Rectal smooth muscle tissue (tissue), 1 donor: ENCODE results near the gene VPS11.
"Not testable (repeated sequence)": the region's sequence is repeated elsewhere in the genome, so short reads cannot be mapped to it uniquely, and the experiment has no call there.

Source experiments
- H3K27ac ChIP-seq: one replicate; pipeline ENCODE4 v1.7.0; 2013; ENCODE audit warnings: low read depth, low read length, inconsistent platforms
- H3K27me3 ChIP-seq: one replicate; pipeline ENCODE4 v1.7.0; 2013; ENCODE audit warnings: low read length; ENCODE audit not compliant: control insufficient read depth, insufficient read depth
- H3K36me3 ChIP-seq: one replicate; pipeline ENCODE4 v1.7.0; 2013; ENCODE audit warnings: low read length; ENCODE audit not compliant: control insufficient read depth, insufficient read depth
- H3K4me1 ChIP-seq: one replicate; pipeline ENCODE4 v1.7.0; 2013; ENCODE audit warnings: low read length; ENCODE audit not compliant: control insufficient read depth, insufficient read depth
- H3K4me3 ChIP-seq: one replicate; pipeline ENCODE4 v1.7.0; 2013; ENCODE audit warnings: low read length
- H3K9ac ChIP-seq: one replicate; pipeline ENCODE4 v1.7.0; 2013; ENCODE audit warnings: low read length

VPS11 gene

DNA sequence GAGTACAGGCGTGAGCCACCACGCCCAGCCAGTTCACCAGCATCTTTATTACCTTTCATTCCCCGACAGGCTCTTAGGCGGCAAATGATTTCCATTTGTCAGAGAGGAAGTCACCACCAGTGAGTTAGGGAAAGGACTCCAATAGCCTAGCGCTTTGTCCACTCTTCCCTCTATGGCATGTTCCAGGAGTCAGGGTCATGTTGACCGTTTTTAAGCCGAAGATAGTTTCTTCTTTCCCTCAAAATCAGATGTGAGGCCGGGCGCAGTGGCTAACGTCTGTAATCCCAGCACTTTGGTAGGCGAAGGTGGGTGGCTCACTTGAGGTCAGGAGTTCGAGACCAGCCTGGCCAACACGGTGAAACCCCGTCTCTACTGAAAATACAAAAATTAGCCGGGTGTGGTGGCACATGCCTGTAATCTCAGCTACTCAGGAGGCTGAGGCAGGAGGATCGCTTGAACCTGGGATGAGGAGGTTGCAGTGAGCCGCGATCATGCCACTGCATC lies 35.6 kb downstream of the VPS11 start:
- H3K4me1 ChIP-seq = peaks cover 23% of the 10 kb centered on the region
- H3K9ac ChIP-seq, H3K27me3 ChIP-seq, H3K36me3 ChIP-seq: not testable (repeated sequence)
- H3K4me3 ChIP-seq = peak overlapping the region; percentile 89
- peak overlapping the region; percentile 97 for H3K27ac ChIP-seq

GRCh38 chr11:119103793-119104192 lies 36.2 kb downstream of the VPS11 start:
- Histone ChIP-seq H3K36me3 (no peaks in the 10 kb centered on the region), H3K9ac (no peak overlapping the region), H3K27ac (no peak overlapping the region), H3K4me1 (peaks cover 28% of the 10 kb centered on the region), H3K27me3 (no peaks in the 10 kb centered on the region), H3K4me3 (no peak overlapping the region)

DNA sequence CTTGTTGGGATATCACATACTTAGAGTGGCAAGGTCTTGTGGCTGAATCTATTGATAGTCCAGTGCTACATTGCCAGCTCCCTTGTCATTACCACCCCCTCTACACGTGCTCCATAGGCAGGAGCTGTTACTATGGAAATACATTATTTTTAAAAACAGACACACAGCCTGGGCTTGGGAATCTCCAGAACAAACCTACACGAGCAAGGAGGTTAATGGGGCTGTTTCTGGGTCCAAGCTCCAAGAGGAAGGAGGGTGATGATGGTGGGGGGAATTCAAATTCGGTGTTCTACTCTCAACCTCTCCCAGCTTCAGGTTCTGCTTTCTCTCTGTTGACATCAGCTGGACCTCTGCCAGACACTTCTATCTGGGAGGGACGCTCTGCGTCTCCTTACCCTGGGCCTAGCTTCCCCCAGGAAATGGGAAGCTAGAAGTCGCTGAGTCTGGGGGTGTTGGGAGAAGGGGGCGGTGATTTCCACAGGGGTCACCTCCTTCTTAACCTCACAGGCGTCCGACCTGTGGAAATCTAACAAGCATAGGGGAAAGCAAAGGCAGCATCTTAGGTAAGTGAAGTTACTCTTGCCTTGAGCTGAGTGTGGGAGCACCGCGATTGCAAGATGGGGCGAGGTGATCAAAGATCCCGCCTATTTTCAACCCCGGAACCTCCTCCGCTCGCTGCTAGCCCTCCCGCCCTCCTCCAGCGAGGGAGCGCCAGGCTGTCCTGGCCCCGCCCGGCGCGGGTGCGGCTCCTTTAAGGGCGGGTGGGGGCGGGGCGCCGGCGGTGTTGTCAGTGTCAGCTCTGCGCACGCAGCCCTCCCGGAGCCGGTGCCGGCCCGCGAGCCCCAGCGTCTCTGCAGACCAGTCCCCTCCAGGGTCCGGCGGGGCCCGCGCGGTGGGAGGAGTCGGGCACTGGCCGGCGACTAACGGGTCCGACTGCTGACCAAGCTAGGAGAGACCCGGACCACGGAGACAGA lies 39.2 kb downstream of the VPS11 start, which contains the start of gene C2CD2L:
Gene C2CD2L, plus strand, starts transcription at position 781 of the 974 bp plus-strand sequence. CDS start 398 bp downstream, outside the sequence.
- H3K4me3 ChIP-seq = peak within 1 kb of the TSS; percentile 89
- H3K9ac ChIP-seq = peak within 1 kb of the TSS; percentile 86
- no peaks in the 10 kb centered on the region for H3K27me3 ChIP-seq

GRCh38 chr11:119107538-119108145 lies 40.0 kb downstream of the VPS11 start:
- H3K9ac ChIP-seq = peak overlapping the region; percentile 86
- H3K36me3 ChIP-seq = peaks cover 13% of the 10 kb centered on the region
- peak overlapping the region; percentile 73 for H3K27ac ChIP-seq
- H3K4me3 ChIP-seq = peak overlapping the region; percentile 89
- peaks cover 18% of the 10 kb centered on the region for H3K4me1 ChIP-seq
- H3K27me3 ChIP-seq = no peaks in the 10 kb centered on the region

More for the DNA sequence above, 39.2 kb downstream of the VPS11 start, which contains the start of gene C2CD2L:
- H3K27ac ChIP-seq = peak within 1 kb of the TSS; percentile 73
- H3K4me1 ChIP-seq = peaks cover 18% of the 10 kb centered on the region
- H3K36me3 ChIP-seq = peaks cover 11% of the 10 kb centered on the region

DNA sequence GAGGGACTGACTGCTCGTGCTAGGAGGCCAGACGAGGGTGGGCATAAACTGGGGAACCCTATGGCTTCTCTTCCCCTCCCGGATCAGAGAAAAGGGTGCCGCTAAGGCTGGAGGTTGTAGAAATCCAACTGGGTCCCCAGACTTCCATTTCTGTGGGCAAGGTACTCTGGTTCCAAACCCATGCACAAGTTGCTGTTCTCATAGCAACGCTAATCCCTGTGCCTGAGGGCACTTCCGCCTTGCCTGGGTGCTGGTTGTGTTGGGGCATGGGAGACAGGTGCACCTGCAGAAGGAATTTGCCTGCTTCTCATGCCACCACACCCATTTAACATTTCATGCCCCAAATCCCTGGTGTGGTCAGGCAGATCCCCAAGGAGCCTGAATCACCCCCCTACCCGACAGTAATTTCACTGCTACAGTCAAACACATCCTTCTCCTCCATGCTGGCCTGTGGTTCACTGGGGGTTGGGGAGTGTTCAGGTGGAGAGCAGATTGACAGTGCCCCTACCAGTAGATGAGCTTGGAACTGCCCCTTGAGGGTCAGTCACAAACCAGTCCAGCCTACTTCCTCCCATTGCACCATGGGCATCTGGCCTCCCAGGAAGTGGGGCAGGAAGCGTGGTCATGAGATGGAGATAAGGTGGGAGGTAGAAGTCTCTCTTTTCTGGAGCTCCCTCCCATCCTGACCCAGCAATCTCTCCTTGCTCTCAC lies 40.7 kb downstream of the VPS11 start:
- peak overlapping the region; percentile 89 for H3K4me3 ChIP-seq
- peaks cover 16% of the 10 kb centered on the region for H3K36me3 ChIP-seq
- H3K9ac ChIP-seq = peak overlapping the region; percentile 86
- H3K27ac ChIP-seq = peak overlapping the region; percentile 73
- no peaks in the 10 kb centered on the region for H3K27me3 ChIP-seq
- peaks cover 14% of the 10 kb centered on the region for H3K4me1 ChIP-seq

- Histone ChIP-seq H3K4me3 (peak overlapping the region; percentile 89), H3K4me1 (peaks cover 14% of the 10 kb centered on the region), H3K27ac (no peak overlapping the region), H3K9ac (no peak overlapping the region), H3K27me3 (no peaks in the 10 kb centered on the region), H3K36me3 (peaks cover 21% of the 10 kb centered on the region)
Observed at GRCh38 chr11:119108857-119109221, 41.2 kb downstream of the VPS11 start.

DNA sequence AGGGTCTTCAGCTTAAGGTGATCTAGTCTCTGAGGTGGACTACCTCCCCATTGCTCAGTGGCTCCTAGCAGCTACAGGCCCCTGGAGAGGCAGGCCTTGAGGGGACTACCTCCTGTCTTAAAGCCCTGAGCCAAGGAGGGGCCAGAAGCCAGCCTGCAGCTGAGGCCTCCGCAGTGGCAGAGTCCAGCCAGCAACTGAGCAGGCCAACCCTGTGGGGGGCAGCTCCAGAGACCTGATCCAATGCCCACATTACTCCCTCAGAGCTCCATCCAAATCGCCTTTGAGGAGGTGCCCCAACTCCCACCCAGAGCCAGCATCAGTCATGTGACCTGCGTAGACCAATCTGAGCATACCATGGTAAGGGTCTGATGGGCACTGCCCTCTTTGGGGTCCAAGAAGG lies 42.2 kb downstream of the VPS11 start:
- Histone ChIP-seq H3K27me3 (no peaks in the 10 kb centered on the region), H3K4me1 (peaks cover 14% of the 10 kb centered on the region), H3K4me3 (no peak overlapping the region), H3K9ac (no peak overlapping the region), H3K36me3 (peaks cover 26% of the 10 kb centered on the region), H3K27ac (no peak overlapping the region)

DNA sequence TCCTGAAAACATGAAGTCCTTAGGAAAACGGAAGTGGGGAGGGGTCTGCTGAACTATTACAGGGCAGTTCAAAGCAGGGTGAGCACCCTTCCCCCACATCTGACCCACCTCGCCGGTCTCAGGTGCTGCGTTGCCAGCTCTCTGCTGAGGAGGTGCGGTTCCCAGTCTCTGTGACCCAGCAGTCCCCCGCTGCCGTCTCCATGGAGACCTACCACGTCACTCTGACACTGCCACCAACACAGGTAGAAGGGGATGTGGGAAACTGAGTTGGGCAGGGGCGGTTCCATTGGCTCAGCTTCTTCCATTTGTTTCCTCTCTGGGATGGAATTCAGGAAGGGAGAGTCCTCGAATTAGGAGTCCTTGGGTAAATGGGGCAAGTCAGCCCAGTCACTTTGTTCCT lies 42.8 kb downstream of the VPS11 start:
- Histone ChIP-seq H3K4me1 (peaks cover 14% of the 10 kb centered on the region), H3K27me3 (no peaks in the 10 kb centered on the region), H3K4me3 (no peak overlapping the region), H3K9ac (no peak overlapping the region), H3K27ac (no peak overlapping the region), H3K36me3 (peaks cover 26% of the 10 kb centered on the region)

DNA sequence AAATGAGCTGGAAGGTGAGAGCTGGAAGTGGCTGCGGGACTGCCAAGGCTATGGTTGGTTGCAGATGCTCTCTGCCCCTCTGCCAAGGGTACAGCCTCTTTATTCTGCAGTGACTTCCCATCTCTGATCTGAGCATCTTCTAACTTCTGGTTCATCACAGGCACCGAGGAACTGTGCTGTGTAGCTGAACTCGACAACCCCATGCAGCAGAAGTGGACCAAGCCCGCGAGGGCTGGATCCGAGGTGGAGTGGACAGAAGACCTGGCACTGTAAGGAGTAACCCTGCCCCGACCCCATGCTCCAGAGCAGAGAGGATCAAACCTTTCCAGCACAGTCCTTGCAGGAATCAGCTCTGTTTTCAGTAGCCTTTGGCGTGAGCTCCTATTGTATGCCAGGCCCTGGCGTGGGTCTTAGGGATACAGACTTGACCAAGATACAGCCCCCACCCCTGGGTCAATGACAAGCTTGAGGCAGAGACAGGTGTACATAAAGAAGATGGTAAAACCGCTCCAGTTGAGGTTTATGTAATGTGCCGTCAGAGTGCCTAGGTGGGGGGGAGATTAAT lies 43.8 kb downstream of the VPS11 start:
- Histone ChIP-seq H3K27me3 (no peaks in the 10 kb centered on the region), H3K4me3 (no peak overlapping the region), H3K36me3 (peaks cover 30% of the 10 kb centered on the region), H3K9ac (no peak overlapping the region), H3K4me1 (peaks cover 9% of the 10 kb centered on the region), H3K27ac (no peak overlapping the region)

GRCh38 chr11:119112314-119113020 lies 44.8 kb downstream of the VPS11 start:
- Histone ChIP-seq H3K4me3 (no peak overlapping the region), H3K27ac (no peak overlapping the region), H3K27me3 (no peaks in the 10 kb centered on the region), H3K36me3 (peaks cover 31% of the 10 kb centered on the region), H3K9ac (no peak overlapping the region), H3K4me1 (peaks cover 6% of the 10 kb centered on the region)

- no peak overlapping the region for H3K9ac ChIP-seq
- H3K27me3 ChIP-seq = no peaks in the 10 kb centered on the region
- H3K4me1 ChIP-seq = peaks cover 2% of the 10 kb centered on the region
- H3K27ac ChIP-seq = no peak overlapping the region
- H3K36me3 ChIP-seq = peaks cover 31% of the 10 kb centered on the region
- H3K4me3 ChIP-seq = no peak overlapping the region
Observed at GRCh38 chr11:119113716-119114115, 46.1 kb downstream of the VPS11 start.
